Stimulated activated CD8-positive, alpha-beta memory T cell treated with anti-CD3 and anti-CD28 coated beads, Interleukin-12 subunit alpha, Interleukin-12 subunit beta, amount 100 ng/mL, for 24 hours (primary cell): ENCODE data around the gene NUP58.

Source experiments
- DNase-seq: peaks from one replicate; pipeline ENCODE4 v3.0.0-alpha.2; 2020; ENCODE audit errors: extremely low read depth

The NUP58 gene

DNA sequence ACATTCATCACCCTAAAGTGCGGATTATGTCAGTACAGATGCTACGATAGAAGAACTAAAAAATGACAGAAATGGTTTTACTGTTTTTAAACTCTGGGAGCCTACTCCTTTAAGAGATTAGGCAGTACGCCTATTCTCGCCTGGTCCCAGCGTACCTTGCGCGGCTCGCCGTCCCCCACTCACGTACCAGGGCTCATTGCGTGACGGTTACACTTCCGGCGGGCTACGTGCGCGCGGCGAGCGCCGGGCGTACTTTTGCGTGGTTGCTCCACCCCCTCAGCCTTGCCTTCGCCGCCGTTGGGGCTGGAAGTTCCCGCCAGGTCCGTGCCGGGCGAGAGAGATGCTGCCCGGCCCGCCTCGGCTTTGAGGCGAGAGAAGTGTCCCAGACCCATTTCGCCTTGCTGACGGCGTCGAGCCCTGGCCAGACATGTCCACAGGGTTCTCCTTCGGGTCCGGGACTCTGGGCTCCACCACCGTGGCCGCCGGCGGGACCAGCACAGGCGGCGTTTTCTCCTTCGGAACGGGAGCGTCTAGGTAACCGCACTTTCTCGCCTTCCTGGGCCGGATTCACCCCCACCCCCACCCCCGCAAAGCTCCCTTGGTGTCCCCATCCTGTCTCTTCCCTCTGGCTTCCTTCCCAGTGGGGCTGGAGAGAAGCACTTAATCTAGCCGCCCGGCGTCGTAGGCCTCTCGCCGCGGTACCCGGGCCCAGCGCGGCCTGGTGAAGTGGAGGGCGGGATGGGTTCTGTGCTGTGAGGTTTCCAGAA lies at the start of gene NUP58:
Gene NUP58 (plus strand): TSS at position 279 of the 767 bp plus-strand sequence. CDS start 149 bp downstream, at position 428.
- peak; percentile 86 for DNase-seq

GRCh38 chr13:25252225-25252624 lies 49.2 kb upstream of the NUP58 start:
- DNase-seq, result no peak

GRCh38 chr13:25252752-25253151 lies 48.7 kb upstream of the NUP58 start:
- DNase-seq, result no peak

DNA sequence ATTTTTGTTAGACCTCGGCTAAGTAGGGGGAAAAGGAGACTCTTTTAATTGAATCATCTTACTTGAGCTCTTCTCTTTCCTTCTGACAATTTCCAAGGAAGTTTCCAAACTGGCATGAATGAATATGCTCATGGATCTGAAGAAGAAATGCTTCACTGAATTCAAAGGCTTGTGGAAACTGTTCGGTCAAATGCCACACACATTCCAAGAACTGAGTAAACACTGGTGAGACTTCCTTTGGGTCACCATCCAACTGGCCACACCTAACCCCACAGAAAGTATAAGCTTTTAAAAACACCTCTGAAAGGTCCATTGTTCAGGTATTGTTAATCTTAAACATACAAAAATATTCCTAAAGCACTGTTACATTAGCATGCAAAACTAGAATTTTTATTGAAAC lies 47.7 kb upstream of the NUP58 start:
- DNase-seq, result no peak

DNA sequence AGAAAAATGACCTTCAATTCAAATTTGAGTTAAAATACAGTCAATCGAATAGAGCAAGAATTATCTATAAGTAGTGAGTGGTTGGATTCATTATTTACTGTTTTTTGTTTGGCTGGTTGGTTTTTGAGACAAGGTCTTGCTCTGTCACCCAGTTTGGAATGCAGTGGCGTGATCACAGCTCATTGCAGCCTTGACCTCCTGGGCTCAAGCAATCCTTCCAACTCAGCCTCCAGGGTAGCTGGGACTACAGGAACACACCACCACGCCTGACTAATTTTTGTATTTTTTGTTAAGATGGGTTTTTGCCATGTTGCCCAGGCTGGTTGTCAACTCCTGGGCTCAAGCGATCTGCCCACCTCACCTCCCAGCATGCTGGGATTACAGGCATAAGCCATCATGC lies 39.2 kb upstream of the NUP58 start:
- no peak for DNase-seq

DNA sequence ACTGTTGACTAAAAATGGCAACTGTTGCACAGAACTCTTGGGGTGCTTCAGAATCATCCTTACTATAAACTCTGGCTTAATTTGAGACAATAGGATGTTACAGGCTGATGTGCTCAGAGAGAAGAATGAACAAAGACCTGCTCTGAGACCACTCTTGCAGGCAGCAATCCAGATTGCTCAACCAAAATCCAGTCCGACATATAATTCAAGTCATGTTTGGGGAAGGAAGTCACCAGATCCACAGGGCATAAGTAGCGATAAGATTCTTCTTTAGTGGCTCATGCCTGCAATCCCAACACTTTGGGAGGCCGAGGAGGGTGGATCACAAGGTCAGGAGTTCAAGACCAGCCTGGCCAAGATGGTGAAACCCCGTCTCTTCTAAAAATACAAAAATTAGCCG lies 34.7 kb upstream of the NUP58 start:
- no peak for DNase-seq

- no peak for DNase-seq
Observed at GRCh38 chr13:25267715-25268114, 33.7 kb upstream of the NUP58 start.

- no peak for DNase-seq
Observed at GRCh38 chr13:25268561-25268960, 32.9 kb upstream of the NUP58 start.

GRCh38 chr13:25276748-25277147 lies 24.7 kb upstream of the NUP58 start:
- DNase-seq, result no peak

DNA sequence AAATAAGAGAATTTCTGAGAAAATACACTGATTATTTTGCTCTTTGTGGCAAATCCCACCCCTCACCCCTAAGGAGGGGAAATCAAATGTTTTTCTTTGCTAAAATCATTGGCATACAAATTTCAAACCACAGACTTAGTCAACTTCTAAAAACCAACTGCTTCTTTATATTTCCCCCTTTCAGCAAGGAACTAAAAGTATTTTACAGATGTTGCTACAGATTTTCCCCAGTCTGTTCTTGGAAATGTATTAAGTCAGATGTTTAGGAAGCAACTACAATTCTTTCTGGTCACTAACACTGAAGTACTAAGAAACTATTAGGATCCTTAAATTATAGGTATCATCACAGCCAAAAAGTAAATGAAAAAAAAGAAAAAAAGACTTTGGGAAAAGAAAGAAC lies 21.0 kb upstream of the NUP58 start:
- no peak for DNase-seq

DNA sequence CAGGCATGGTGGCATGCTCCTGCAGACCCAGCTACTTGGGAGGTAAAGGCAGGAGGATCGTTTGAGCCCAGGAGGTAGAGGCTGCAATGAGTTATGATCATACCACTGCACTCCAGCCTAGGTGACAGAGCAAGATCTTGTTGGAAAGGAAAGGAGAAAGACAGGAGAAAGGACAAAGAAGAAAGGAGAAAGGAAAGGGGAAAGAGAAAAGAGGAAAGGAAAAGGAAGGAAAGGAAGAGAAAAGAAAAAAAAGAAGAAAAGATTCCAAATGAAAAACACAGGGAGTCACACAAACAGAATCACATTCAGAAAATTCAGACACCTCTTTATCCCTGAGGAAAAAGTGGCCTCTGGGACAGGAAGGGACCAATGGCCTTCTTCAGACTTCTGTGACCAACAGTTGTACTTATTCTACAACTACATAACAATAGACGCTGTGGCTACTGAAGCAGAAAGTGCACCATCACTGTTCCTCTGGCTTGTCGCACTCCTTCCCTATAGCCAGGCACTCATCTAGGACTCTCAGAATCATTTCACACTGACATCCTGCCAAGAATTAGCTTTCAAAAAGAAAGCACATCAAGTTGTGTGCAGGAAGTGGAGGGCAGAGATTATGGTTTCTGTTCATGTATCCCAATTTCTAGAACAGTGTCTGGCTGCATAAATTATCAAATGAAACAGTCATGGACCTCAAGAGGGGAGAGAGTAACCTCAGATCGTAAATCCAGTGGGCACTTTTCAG lies 20.1 kb upstream of the NUP58 start:
- DNase-seq, result no peak

GRCh38 chr13:25281935-25282332 lies 19.5 kb upstream of the NUP58 start:
- no peak for DNase-seq

- DNase-seq, result no peak
Observed at GRCh38 chr13:25286308-25286968, 15.0 kb upstream of the NUP58 start.

GRCh38 chr13:25286969-25287961 lies 14.2 kb upstream of the NUP58 start, which contains the start of gene MTMR6:
TSS of gene MTMR6 (minus strand) at chr13:25287488. CDS start at chr13:25287247, 241 bp downstream.
- peak; percentile 80 for DNase-seq

DNA sequence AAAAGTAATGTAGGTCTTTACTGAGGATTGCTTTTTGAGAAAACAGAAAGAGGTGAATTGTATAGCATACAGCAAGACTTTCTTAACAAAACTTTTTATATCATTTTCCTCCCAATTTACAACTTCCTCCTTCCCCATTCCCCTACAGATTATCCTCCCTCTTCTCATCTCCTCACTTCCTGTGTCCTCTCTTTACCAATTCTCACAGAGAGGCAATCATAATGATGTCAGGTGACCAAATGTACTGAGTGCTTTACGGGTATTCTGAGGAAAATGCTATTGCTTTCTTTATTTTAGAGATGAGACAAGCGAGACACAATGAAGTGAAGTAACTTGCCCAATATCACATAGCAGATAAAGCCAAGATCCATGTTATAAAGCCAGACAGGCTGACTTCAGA lies 12.5 kb upstream of the NUP58 start:
- DNase-seq, result no peak

DNA sequence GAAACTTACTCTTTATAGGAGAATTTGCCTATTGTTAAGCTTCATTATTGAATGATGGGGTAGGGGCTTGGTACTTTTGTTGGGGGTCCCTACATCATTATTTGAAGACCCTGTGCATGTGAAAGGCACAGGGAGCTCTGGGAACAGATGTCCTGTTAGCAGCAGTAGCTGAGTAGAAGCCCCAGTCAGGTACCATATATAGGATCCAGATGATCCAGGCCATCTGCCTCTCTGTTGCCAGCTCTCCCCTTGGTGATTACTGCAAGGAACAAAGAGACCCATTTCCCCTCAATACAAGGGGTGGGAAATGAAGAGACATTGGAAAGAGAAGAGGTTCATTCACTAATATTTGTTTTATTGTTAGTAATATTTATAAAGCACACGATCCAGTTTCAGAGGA lies 9.7 kb upstream of the NUP58 start:
- no peak for DNase-seq

GRCh38 chr13:25292301-25292700 lies 9.1 kb upstream of the NUP58 start:
- DNase-seq, result no peak

DNA sequence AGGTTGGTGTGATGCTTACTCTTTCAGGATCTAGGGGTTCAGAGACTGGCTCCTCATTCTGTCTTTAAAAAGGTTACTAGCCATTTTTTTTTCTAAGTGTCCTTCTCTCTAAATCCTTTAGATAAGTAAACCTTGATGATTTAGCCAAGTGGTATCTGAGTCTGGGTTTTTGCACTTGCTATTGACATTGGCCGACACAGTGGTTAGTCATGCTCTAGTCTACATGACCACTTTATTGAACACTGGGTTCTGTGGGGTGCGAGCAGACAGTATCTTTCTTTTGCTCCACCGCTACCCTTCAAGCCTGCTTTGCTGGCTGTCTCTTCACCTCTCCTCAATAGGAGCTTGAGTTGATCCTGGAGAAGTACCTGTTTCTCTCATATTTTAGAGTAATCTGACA lies 6.2 kb upstream of the NUP58 start:
- no peak for DNase-seq

GRCh38 chr13:25295701-25296100 lies 5.7 kb upstream of the NUP58 start:
- DNase-seq, result no peak

DNA sequence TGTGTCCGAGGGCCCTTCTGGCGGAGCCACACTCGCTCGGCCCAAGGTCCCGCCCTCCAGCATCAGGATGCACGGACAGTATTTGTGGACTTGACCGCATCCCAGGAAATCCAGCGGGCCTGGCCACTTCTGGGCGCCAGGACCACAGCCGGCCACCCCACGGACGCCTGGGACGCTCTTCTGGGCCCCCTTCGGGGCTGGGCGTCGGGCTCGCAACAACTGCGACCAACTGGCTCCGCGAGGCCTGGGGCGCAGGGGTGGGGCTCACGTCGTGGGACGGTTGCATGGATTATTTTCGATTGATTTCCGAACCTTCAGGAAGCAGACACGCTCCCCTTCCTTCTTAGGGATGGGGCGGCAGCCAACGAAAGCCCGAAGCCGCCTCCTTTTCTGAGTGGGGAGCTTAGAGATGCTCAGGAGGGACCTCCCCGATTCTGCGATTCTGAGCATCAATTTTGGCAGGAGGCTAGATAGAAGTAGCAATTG lies 521 bp upstream of the NUP58 start:
- no peak for DNase-seq

DNA sequence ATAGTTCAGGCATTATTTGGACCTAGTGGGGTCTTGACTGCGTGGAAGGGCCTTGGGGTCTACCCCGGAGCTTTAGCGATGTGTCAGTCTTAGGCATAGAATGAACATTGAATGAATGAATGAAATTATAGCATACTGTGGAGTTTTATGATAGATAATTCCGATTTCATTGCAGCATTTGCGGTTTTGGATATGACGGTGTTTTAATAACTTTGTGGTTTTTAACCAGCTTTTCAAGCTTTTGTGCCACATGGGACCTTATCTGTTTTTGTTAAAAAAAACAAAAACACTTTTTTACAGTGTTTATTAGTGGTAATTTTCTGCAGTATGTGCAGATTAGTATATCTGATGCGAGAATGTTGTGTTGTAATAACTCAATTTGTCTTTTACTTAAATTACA lies 696 bp downstream of the NUP58 start:
- DNase-seq, result no peak
